H1 (cell line): Measurements from ENCODE around the gene SCYL1. TPM values are rescaled to one million over a fixed set of nuclear protein-coding genes. Genes with fewer than 3 reads are reported as not detected.

Experiments
- NANOG ChIP-seq: IDR thresholded peaks from 2 replicates; pipeline ENCODE4 v1.6.1; 2011; ENCODE audit warnings: low read length, low read depth, mild to moderate bottlenecking, inconsistent platforms; ENCODE audit not compliant: insufficient read depth, poor library complexity, severe bottlenecking
- POLR2AphosphoS5 ChIP-seq: IDR thresholded peaks from 2 replicates; pipeline ENCODE4 v1.6.1; 2011; ENCODE audit warnings: low read depth, low read length
- TAF7 ChIP-seq: optimal IDR thresholded peaks from 2 replicates; pipeline ENCODE3; 2011; ENCODE audit warnings: low read depth, mild to moderate bottlenecking, inconsistent platforms, low read length, moderate library complexity, borderline replicate concordance
- TEAD4 ChIP-seq: IDR thresholded peaks from 2 replicates; pipeline ENCODE4 v1.6.1; 2012; ENCODE audit warnings: low read depth, low read length, inconsistent platforms, mixed read lengths
- polyA plus RNA-seq, 7 experiments: library from polyadenylated mRNA; depleted of rRNA in 3 of 7; stranded (reverse) in 5 of 7; unstranded in 2 of 7; fragments of >200 nt in 5 of 7; fragments of 200-250 nt in 2 of 7; gene quantifications; 1 replicate in 5 of 7; 2 replicates in 1 of 7; 4 replicates in 1 of 7; pipeline versions ENCODE4 v1.2.1 to v1.2.3, GENCODE V29; 2011 to 2013; ENCODE audit warnings: missing spikeins in 2 of 7, mixed read lengths in 2 of 7
- total RNA-seq: library from RNA; stranded (reverse); fragmentation: NEBNext Ultra II Directional; extraction: Animal tissue kit (Norgen Biotek cat#: 25700); gene quantifications from 2 replicates; pipeline ENCODE4 v1.2.1, GENCODE V29; 2021
- TF ChIP-seq, protein P1 (sequence below), 3 experiments: IDR thresholded peaks; 1 replicate in 2 of 3; 2 replicates in 1 of 3; pipeline versions ENCODE4 v1.5.1 to v1.6.1; 2011; ENCODE audit warnings: low read length in 3 of 3, mild to moderate bottlenecking in 3 of 3, inconsistent platforms in 2 of 3, low read depth in 1 of 3, moderate library complexity in 1 of 3; ENCODE audit not compliant: insufficient read depth in 1 of 3; ENCODE audit errors: control extremely low read depth in 1 of 3
- TF ChIP-seq, protein P2 (sequence below): IDR thresholded peaks from 2 replicates; pipeline ENCODE4 v1.6.1; 2012; ENCODE audit warnings: inconsistent platforms

Gene SCYL1
- total and polyA plus RNA-seq, 2 of the 8 experiments (the other 6 are each of a cell fraction or from before 2014, with no cell fraction given) = 59.8 to 77.7 TPM

DNA sequence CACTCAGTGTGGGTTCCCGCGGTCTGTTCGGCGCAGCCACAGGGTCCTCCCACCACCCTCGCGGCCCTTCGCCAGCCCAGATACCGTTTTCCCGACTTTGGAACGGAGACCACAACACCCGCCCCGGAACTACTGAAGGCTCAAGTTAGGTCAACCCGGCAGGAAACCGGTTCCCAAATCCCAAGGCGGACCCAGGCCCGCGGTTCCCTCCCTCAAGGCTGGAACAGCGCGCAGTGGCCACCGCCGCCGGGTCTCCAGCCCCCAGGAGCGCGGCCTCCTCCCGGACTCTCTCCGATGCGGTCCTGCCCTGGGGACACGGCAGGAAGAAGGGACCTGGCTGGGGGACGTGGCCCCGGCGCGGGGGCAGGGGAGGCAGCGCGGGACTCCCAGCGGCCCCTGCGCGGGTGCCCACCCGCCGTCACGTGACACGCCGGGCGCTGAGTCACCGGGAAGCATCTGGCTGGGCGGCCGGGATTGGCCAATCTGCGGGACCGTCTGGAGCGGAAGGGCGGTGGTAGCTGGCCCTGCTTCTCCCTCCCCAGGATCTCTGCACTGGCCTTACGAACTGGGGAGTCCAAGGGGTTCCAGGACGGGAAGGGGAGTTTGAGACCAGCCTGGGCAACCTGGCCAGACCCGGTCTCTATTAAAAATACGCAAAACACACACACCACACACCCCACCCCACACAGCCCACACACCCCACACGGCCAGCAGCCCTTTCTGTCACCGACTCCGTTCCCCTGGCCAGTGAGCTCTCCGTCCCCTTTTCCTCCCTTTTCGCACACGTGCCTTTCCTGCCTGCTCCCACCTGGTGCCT, 47.5 kb upstream of the SCYL1 start (continued):
- TF ChIP-seq, protein P1, sequence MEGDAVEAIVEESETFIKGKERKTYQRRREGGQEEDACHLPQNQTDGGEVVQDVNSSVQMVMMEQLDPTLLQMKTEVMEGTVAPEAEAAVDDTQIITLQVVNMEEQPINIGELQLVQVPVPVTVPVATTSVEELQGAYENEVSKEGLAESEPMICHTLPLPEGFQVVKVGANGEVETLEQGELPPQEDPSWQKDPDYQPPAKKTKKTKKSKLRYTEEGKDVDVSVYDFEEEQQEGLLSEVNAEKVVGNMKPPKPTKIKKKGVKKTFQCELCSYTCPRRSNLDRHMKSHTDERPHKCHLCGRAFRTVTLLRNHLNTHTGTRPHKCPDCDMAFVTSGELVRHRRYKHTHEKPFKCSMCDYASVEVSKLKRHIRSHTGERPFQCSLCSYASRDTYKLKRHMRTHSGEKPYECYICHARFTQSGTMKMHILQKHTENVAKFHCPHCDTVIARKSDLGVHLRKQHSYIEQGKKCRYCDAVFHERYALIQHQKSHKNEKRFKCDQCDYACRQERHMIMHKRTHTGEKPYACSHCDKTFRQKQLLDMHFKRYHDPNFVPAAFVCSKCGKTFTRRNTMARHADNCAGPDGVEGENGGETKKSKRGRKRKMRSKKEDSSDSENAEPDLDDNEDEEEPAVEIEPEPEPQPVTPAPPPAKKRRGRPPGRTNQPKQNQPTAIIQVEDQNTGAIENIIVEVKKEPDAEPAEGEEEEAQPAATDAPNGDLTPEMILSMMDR (IDR thresholded peaks at IDR 0.05; ENCODE audit: control extremely low read depth in 1 of 3, insufficient read depth in 1 of 3, low read depth in 1 of 3, low read length in 3 of 3) = no peak
- TF ChIP-seq, protein P2, sequence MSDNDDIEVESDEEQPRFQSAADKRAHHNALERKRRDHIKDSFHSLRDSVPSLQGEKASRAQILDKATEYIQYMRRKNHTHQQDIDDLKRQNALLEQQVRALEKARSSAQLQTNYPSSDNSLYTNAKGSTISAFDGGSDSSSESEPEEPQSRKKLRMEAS = peak; percentile 84
- TF ChIP-seq TEAD4 = no peak
- peak; percentile 87 for TF ChIP-seq POLR2AphosphoS5
- no peak for TF ChIP-seq NANOG
- TF ChIP-seq TAF7 = peak; percentile 83
